Measurements from ENCODE around the gene C19orf53. TPM values are rescaled to one million over a fixed set of nuclear protein-coding genes. Genes with fewer than 3 reads are reported as not detected.

Gene C19orf53
- total RNA-seq, 1 experiment from 2014 or later: 214 TPM

DNA sequence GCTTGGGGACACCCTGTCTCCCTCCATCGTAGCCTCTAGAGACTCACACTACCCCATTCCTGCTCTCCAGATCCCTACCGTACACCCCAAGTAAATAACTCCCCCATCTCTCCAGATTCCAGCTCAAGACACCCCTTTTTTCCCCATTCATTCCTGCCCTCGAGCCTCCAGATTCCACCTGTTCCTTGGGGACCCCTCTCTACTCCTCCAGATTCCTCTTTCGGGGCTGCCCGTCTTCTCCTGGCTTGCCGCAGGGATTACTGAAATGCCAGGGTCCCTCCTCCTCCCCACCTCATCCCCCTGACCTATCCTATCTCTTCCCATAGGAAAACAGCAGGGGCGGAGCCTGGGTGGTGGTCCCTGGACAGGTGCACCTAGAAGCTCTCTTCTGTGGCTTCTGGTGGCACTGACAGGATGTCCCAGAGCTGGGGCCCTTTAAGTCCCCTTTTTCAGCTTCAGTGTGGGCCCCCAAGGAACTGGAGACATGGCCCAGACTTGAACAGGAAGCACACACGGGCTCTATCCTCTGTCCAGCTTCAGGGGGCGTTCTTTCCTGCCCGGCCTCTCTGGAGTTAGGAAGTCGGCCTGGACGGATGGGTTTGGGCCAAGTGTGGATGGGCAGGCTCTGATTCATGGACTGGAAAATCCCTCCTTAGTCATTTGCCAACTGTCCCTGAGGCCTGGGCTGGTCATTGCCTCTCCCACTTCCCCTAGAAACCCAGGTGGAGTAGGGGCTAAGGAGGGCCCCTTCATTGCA lies 22.2 kb downstream of the C19orf53 start:
- peak; percentile 98 for DNase-seq (ENCODE audit: low read depth)

- no peak for DNase-seq (ENCODE audit: low read depth)
Measured at GRCh38 chr19:13797058-13797440, 22.8 kb downstream of the C19orf53 start.

GRCh38 chr19:13797870-13798269 lies 23.6 kb downstream of the C19orf53 start:
- peak; percentile 76 for DNase-seq (ENCODE audit: low read depth)

- no peak for DNase-seq (ENCODE audit: low read depth)
Measured at GRCh38 chr19:13799669-13800068, 25.4 kb downstream of the C19orf53 start.

GRCh38 chr19:13803038-13803437 lies 28.8 kb downstream of the C19orf53 start:
- DNase-seq (ENCODE audit: low read depth): no peak

GRCh38 chr19:13804830-13805683 lies 30.8 kb downstream of the C19orf53 start:
- DNase-seq (ENCODE audit: low read depth): no peak

DNA sequence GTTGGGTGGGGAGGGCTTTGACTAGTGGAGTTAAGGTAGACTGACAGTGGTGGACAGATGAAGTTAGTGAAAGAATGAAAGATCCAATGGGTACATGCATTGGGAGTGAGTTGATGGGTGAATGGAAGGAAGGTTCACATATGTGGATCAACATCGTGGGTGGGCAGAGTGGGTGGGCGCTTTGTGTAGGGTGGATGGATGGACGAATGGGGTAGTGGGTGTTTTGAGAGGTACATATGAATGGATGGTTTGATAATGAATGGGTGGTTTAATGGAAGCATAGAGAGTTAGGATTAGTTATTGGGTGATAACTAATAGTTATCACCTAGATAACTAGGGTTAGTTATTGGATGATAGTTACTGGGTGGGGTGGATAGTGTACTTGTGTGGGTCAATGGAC lies 32.5 kb downstream of the C19orf53 start:
- no peak for DNase-seq (ENCODE audit: low read depth)

- DNase-seq (ENCODE audit: low read depth): no peak
Measured at GRCh38 chr19:13807421-13808021, 33.3 kb downstream of the C19orf53 start.

DNA sequence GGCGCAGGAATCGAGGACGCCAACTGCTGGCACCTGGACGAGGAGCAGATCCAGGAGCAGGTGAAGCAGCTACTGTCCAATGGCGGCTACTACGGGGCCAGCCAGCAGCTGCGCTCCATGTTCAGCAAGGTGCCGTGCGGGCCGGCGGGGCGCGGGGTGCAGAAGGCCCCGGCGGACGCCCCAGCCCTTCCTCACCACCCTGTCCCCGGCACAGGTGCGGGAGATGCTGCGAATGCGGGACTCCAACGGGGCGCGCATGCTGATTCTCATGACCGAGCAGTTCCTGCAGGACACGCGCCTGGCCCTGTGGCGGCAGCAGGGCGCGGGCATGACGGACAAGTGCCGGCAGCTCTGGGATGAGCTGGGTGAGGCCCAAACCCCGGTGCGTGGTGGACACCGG lies 34.6 kb downstream of the C19orf53 start:
- no peak for DNase-seq (ENCODE audit: low read depth)

DNA sequence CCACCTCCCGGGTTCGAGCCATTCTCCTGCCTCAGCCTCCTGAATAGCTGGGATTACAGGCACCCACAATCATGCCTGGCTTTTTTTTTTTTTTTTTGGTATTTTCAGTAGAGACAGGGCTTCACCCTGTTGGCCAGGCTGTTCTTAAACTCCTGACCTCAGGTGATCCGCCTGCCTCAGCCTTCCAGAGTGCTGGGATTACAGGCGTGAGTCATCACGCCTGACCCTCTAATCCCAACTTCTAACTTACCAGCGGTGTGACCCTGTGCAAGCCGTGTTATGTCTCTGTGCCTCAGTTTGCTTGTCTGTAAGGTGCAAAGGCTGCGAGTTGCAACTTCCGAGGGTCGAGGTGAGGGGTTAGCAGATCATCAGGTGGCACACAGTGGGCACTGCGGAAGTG lies 38.3 kb downstream of the C19orf53 start:
- DNase-seq (ENCODE audit: low read depth): no peak

- DNase-seq (ENCODE audit: low read depth): no peak
Measured at GRCh38 chr19:13813147-13813546, 38.9 kb downstream of the C19orf53 start.

- DNase-seq (ENCODE audit: low read depth): no peak
Measured at GRCh38 chr19:13814550-13814949, 40.3 kb downstream of the C19orf53 start.

GRCh38 chr19:13817018-13817614 lies 42.9 kb downstream of the C19orf53 start:
- peak; percentile 34 for DNase-seq (ENCODE audit: low read depth)

GRCh38 chr19:13817615-13818371 lies 43.5 kb downstream of the C19orf53 start:
- no peak for DNase-seq (ENCODE audit: low read depth)

- DNase-seq (ENCODE audit: low read depth): no peak
Measured at GRCh38 chr19:13819238-13819637, 45.0 kb downstream of the C19orf53 start.

- DNase-seq (ENCODE audit: low read depth): no peak
Measured at GRCh38 chr19:13821292-13821691, 47.0 kb downstream of the C19orf53 start.

DNA sequence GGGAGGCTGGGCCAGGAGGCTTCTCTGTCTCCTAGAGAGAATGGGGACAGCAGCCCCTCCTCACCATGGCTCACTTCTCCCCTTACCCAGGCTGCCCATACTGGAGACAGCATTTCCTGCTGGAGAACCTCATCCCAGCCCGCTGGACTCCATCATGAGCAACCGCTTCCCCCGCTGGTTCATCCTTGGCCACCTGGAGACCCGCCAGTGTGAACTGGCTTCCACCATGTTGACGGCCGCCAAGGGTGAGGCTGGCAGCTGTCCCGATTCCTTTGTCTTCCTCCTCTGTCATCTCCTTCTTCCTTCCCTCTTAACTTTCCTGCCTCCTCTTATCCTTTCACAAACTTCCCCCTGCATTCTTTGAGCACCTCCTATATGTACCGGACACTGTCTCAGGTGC lies 49.0 kb downstream of the C19orf53 start:
- DNase-seq (ENCODE audit: low read depth): no peak

GRCh38 chr19:13823901-13824300 lies 49.6 kb downstream of the C19orf53 start:
- no peak for DNase-seq (ENCODE audit: low read depth)

DNA sequence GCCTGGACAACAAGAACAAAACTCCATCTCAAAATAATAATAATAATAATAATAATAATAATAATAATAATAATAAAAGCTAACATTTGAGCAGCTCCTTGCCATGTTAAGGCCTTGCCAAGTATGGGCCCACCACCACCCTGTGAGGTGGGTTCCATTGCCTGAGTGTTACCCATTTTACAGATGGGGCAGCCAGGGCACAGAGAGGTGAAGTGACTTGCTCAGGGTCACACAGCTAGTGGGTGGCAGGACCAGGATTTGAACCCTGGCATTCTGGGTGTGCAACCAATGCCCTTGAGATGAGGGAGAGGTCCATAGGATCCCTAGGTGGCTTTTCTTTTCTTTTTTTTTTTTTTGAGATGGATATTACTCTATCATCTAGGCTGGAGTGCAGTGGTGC lies 50.4 kb downstream of the C19orf53 start:
- no peak for DNase-seq (ENCODE audit: low read depth)

GRCh38 chr19:13825489-13826441 lies 51.5 kb downstream of the C19orf53 start:
- peak; percentile 63 for DNase-seq (ENCODE audit: low read depth)
